ENCODE data around the gene TMEM238.
"Not testable (repeated sequence)": the region's sequence is repeated elsewhere in the genome, so short reads cannot be mapped to it uniquely, and the experiment has no call there.

TMEM238 gene

DNA sequence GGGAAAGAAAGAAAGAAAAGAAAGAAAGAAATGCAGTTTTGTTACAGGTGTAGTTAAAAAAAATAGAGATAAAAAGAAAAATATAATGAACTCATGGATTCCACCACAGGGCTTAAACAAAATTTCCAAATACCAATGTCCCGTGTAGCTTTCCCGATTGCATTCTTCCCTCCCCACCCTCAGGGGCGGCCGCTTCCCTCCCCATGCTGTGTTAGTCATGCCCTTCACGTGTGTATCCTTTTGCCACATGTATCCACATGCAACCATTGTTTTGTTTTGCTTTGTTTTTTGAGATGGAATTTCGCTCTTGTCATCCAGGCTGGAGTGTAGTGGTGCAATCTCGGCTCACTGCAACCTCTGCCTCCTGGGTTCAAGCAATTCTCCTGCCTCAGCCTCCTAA lies 48.0 kb downstream of the TMEM238 start:
- DNase-seq, result no peak

DNA sequence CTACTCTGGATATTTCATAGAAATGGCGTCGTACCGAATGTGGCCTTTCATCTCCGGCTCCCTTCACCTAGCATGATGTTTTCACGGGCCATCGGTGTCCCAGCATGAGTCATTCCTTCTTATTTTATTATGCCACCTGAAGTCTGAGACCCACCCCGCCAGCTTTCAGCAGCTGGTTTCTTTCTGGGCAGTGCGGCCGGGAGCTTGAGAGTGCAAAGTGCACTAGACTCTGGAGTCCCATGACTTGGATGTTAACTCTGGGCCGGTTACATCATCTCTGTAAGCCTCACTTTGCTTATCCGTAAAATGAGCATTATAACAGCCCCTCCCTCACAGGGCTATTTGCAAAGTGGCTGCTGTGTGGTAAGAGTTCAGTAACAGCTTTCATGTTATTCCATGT lies 50.2 kb downstream of the TMEM238 start:
- no peak for DNase-seq

DNA sequence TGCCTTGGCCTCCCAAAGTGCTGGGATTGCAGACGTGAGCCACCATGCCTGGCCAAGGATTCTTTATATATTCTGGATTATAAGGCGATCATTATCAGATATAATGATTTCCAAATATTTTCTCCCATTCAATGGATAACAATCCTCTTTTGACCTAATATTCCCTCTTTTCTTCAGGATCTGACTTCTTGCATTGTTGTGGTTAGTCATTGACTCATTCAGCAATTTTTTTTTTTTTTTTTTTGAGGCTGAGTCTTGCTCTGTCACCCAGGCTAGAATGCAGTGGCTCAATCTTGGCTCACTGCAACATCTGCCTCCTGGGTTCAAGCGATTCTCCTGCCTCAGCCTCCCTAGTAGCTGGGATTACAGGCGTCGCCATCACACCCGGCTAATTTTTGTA lies 54.3 kb downstream of the TMEM238 start:
- DNase-seq, result not testable (repeated sequence)

Measured in CD4-positive, alpha-beta T cell treated with Interferon gamma for 1 hour (primary cell).